Small intestine (tissue), 7 donors: ENCODE measurements around the gene ABCC1. TPM values are rescaled to one million over a fixed set of nuclear protein-coding genes. Genes with fewer than 3 reads are reported as not detected.
A peak's percentile ranks its signal among the peaks of the same experiment; 100 is the strongest.

Source experiments
- DNase-seq, 2 donors: peaks; one replicate each; pipeline versions ENCODE4 v3.0.0 to v3.0.0-alpha.2; 2013
- FAIRE-seq: peaks from 2 replicates; lab custom pipeline; 2012; peaks lifted over from hg19 to GRCh38; lab: Jason Lieb, UNC
- H3K27ac ChIP-seq, 3 donors: one replicate each; pipeline ENCODE4 v1.5.1; 2013; ENCODE audit warnings: low read length in 2 of 3, mild to moderate bottlenecking in 2 of 3, control low read depth in 1 of 3, inconsistent platforms in 1 of 3, low read depth in 1 of 3, moderate library complexity in 1 of 3
- H3K27me3 ChIP-seq, 3 donors: one replicate each; pipeline ENCODE4 v1.6.1; 2013; ENCODE audit warnings: low read length in 3 of 3, inconsistent platforms in 1 of 3; ENCODE audit not compliant: control insufficient read depth in 3 of 3, insufficient read depth in 3 of 3
- H3K36me3 ChIP-seq, 3 donors: one replicate each; pipeline ENCODE4 v1.6.1; 2013; ENCODE audit warnings: low read length in 3 of 3, inconsistent platforms in 1 of 3, low read depth in 1 of 3, mild to moderate bottlenecking in 1 of 3, moderate library complexity in 1 of 3; ENCODE audit not compliant: control insufficient read depth in 3 of 3, insufficient read depth in 2 of 3
- H3K4me1 ChIP-seq, 3 donors: one replicate each; pipeline ENCODE4 v1.6.1; 2013; ENCODE audit warnings: low read length in 2 of 3, inconsistent platforms in 1 of 3, low read depth in 1 of 3, mild to moderate bottlenecking in 1 of 3, moderate library complexity in 1 of 3; ENCODE audit not compliant: control insufficient read depth in 3 of 3, insufficient read depth in 2 of 3
- H3K4me3 ChIP-seq, 3 donors: one replicate each; pipeline ENCODE4 v1.5.1; 2013; ENCODE audit warnings: low read length in 3 of 3, control low read depth in 1 of 3, inconsistent platforms in 1 of 3, low read depth in 1 of 3, mild to moderate bottlenecking in 1 of 3, moderate library complexity in 1 of 3
- H3K9me3 ChIP-seq, 2 donors: one replicate each; pipeline ENCODE4 v1.6.1; 2013; ENCODE audit warnings: low read depth in 1 of 2, low read length in 1 of 2; ENCODE audit not compliant: control insufficient read depth in 2 of 2, insufficient read depth in 1 of 2
- WGBS, 3 donors: extraction: QIAGEN DNeasy Blood & Tissue Kit; methylation state at CpG; one replicate each; pipeline ENCODE4 v1.1.7; 2013; 5-methylcytosine and 5-hydroxymethylcytosine counted together
- polyA plus RNA-seq, 4 donors: library from polyadenylated mRNA; stranded (reverse) in 3 of 4; unstranded in 1 of 4; fragments of 200-250 nt in 3 of 4; fragments of 120-200 nt in 1 of 4; gene quantifications; one replicate each; pipeline versions ENCODE4 v1.2.1 to v1.2.3, GENCODE V29; 2013
- donor health status: healthy with polysubstance abuse.
- donor health status: control.
- donor health status: control.
- donor health status: Bipolar disorder and iron deficiency.
- donor health status: healthy.

The ABCC1 gene
- polyA plus RNA-seq, 4 donors, result 0.54 to 12.4 (median 4.1) TPM

DNA sequence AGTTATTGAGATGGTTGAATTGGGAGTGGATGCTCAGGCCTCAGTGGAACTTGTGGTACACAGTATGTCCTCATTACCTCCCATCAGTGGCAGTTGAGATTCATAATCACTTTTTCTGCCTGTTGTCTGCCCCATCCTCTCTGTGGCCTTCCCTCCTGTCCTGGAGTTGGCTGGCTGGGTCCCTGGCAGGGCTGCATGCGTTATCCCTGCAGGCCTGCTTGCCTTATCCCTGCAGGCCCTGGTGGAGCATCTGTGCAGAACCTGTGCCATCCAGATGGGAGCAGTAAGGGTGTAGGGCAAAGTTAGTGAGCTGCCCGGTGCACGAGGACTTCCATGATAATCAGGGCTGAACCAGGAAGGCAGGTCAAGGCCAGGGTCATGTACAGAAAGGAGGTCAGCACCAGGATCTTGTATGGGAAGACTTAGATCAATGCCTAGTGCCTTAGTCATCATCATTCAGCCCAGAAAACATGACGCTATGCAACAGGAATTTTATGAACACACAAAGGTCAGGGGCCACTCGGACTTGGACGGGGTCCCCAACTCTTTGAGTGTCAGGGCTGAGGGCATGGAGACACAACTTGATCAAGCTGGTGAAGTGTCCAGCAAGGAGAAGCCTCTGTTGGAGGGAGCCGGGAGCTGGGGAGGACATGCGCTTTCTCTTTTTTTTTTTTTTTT lies 47.2 kb downstream of the ABCC1 start:
- H3K4me1 ChIP-seq, result peaks cover 0 to 12% (median under 1%) of the 10 kb centered on the region in 3 donors
- H3K27ac ChIP-seq, result peak overlapping the region in 1 of 3 donors; percentile 24
- peak in 1 of 2 donors; percentile 13 for DNase-seq
- no peaks in the 10 kb centered on the region for H3K27me3 ChIP-seq
- 59 to 75% (median 60%) methylated on average over 6 to 8 of the region's 8 CpGs for WGBS, 3 donors
- no peaks in the 10 kb centered on the region for H3K9me3 ChIP-seq
- no peak for FAIRE-seq
- no peaks in the 10 kb centered on the region for H3K36me3 ChIP-seq
- no peak overlapping the region for H3K4me3 ChIP-seq

- DNase-seq (no peak), FAIRE-seq (no peak)
- Histone ChIP-seq H3K9me3 (no peaks in the 10 kb centered on the region), H3K4me1 (peaks cover 0 to 19% (median 2%) of the 10 kb centered on the region in 3 donors), H3K4me3 (no peak overlapping the region), H3K36me3 (no peaks in the 10 kb centered on the region), H3K27me3 (no peaks in the 10 kb centered on the region), H3K27ac (no peak overlapping the region)
- 71 to 85% (median 81%) methylated on average over 1 of the region's 1 CpG for WGBS, 3 donors
Measured at GRCh38 chr16:16000685-16001084, 51.3 kb downstream of the ABCC1 start.

DNA sequence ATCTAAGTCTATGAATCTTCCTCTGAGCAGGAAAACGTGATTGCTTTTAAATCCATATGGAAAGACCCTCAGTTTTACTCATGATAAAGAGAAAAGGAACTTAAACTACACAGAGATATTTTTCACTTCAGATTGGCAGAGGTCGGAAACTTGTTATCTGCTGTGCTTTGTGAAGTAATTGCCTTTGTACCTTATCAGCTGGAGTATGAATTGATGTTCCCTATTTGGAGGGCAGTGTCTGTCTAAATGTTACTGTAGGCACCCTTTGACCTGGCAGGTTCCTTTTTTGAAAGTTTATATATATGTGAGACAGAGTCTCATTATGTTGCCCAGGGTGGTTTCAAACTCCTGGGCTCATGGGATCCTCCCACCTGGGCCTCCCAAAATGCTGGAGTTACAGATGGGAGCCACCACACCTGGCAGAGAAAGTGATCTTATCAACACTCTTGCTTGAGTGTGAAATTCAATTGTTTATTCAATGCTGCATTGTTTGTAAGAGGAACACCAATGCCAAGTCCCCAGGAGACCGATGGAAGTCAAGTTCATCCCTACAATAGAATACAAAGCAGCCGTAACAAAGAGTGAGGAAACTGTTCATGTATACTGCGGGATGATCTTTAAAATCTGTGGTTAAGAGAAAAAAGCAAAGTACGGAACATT lies 52.3 kb downstream of the ABCC1 start:
- Histone ChIP-seq H3K27ac (no peak overlapping the region), H3K27me3 (no peaks in the 10 kb centered on the region), H3K4me3 (no peak overlapping the region), H3K36me3 (no peaks in the 10 kb centered on the region), H3K4me1 (peaks cover 0 to 19% (median 2%) of the 10 kb centered on the region in 3 donors), H3K9me3 (no peaks in the 10 kb centered on the region)
- DNase-seq (no peak), FAIRE-seq (no peak)
- 63 to 70% (median 68%) methylated on average over 6 of the region's 6 CpGs for WGBS, 3 donors

DNA sequence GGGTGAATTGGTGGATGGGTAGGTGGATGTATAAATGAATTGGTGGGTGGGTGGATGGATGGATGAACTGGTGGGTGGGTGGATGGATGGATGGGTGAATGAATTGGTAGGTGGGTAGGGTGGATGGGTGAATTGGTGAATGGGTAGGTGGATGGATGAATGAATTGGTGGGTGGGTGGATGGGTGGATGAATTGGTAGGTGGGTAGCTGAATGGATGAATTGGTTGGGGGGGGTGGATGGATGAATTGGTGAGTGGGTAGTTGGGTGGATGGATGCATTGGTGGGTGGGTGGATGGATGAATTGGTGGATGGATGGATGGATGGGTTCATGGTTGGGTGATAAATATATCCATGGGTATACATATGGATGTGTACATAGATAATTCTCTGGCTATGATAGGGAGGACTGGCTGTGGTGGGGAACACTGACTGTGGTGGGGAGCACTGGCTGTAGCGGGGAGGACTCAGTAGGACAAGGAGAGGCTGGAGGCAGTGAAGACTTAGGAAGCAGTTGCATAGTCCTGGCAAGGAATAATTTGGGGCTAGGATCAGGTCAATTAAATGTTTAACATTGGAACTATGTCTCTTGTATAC lies 54.4 kb downstream of the ABCC1 start:
- no peak for FAIRE-seq
- peak overlapping the region in 1 of 3 donors; percentile 0 for H3K27ac ChIP-seq

DNA sequence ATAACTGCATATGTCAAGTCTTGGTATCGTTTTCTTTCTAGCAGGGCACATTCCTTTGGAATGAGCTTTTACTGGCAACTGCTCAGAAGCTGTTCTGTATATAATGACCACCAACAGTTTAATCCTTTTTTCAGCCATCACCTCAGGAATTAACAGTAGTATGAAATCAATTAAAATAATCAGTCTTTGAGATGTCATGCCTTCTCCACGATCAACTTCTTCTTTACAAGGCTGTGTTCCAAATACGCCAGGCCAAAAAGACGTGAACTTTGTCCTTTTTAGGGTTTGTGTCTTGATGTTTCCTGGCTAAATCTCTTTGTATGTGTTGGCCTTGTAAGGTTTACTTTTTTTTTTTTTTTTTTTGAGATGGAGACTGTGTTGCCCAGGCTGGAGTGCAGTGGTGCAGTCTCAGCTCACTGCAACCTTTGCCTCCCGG lies 54.9 kb downstream of the ABCC1 start:
- H3K27me3 ChIP-seq, result no peaks in the 10 kb centered on the region
- peaks cover 0 to 7% (median 2%) of the 10 kb centered on the region in 3 donors for H3K4me1 ChIP-seq
- H3K9me3 ChIP-seq, result no peaks in the 10 kb centered on the region
- peak overlapping the region in 1 of 3 donors; percentile 12 for H3K27ac ChIP-seq
- WGBS, 3 donors, result 44 to 56% (median 53%) methylated on average over 5 of the region's 5 CpGs
- no peak overlapping the region for H3K4me3 ChIP-seq
- no peak for FAIRE-seq
- H3K36me3 ChIP-seq, result peaks cover 0 to 2% (median 1%) of the 10 kb centered on the region in 3 donors
- DNase-seq, result peak in 1 of 2 donors; percentile 11

More for the DNA sequence above, 54.4 kb downstream of the ABCC1 start:
- 0 to 89% (median 10%) methylated on average over 1 of the region's 1 CpG for WGBS, 3 donors
- Histone ChIP-seq H3K27me3 (no peaks in the 10 kb centered on the region), H3K36me3 (no peaks in the 10 kb centered on the region), H3K4me3 (no peak overlapping the region), H3K9me3 (no peaks in the 10 kb centered on the region), H3K4me1 (peaks cover 0 to 7% (median 2%) of the 10 kb centered on the region in 3 donors)
- DNase-seq, result no peak

- peaks cover 0 to 7% (median 2%) of the 10 kb centered on the region in 3 donors for H3K4me1 ChIP-seq
- H3K4me3 ChIP-seq, result no peak overlapping the region
- H3K27me3 ChIP-seq, result no peaks in the 10 kb centered on the region
- FAIRE-seq (no peak), DNase-seq (no peak)
- H3K9me3 ChIP-seq, result no peaks in the 10 kb centered on the region
- 86 to 92% (median 87%) methylated on average over 8 of the region's 8 CpGs for WGBS, 3 donors
- peaks cover 0 to 10% (median 4%) of the 10 kb centered on the region in 3 donors for H3K36me3 ChIP-seq
- no peak overlapping the region for H3K27ac ChIP-seq
Measured at GRCh38 chr16:16005721-16006120, 56.3 kb downstream of the ABCC1 start.

DNA sequence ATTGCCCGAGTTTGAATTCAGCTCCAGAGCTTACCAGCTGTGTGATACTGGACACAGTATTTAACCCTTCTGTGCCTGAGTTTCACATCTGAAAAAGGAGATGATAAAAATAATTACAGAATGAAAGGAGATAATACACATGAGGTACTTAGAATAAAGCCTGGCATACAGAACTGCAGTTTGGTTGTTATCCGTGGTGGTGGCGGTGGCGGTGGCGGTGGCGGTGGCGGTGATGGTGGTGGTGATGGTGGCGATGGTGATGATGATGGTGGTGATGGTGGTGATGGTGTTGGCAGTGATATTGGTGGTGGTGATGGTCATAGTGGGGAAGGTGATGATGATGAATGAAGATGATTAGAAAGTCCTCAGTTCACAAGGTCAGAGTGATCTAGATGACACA lies 57.2 kb downstream of the ABCC1 start:
- Histone ChIP-seq H3K4me1 (peaks cover 0 to 7% (median under 1%) of the 10 kb centered on the region in 3 donors), H3K9me3 (no peaks in the 10 kb centered on the region), H3K27me3 (no peaks in the 10 kb centered on the region), H3K4me3 (no peak overlapping the region), H3K27ac (peak overlapping the region in 1 of 3 donors; percentile 68), H3K36me3 (peaks cover 0 to 10% (median 7%) of the 10 kb centered on the region in 3 donors)
- 79 to 90% (median 82%) methylated on average over 7 to 8 of the region's 8 CpGs for WGBS, 3 donors
- DNase-seq, result no peak
- FAIRE-seq, result no peak

- Histone ChIP-seq H3K4me1 (peaks cover 0 to 3% (median 0%) of the 10 kb centered on the region in 3 donors), H3K36me3 (peaks cover 0 to 13% (median 8%) of the 10 kb centered on the region in 3 donors), H3K9me3 (no peaks in the 10 kb centered on the region), H3K4me3 (no peak overlapping the region), H3K27ac (peak overlapping the region in 1 of 3 donors; percentile 68), H3K27me3 (no peaks in the 10 kb centered on the region)
- 68 to 84% (median 77%) methylated on average over 11 of the region's 11 CpGs for WGBS, 3 donors
- FAIRE-seq (no peak), DNase-seq (no peak)
Measured at GRCh38 chr16:16007743-16008111, 58.3 kb downstream of the ABCC1 start.
